ENCODE data around the gene ETFBKMT.

DNA sequence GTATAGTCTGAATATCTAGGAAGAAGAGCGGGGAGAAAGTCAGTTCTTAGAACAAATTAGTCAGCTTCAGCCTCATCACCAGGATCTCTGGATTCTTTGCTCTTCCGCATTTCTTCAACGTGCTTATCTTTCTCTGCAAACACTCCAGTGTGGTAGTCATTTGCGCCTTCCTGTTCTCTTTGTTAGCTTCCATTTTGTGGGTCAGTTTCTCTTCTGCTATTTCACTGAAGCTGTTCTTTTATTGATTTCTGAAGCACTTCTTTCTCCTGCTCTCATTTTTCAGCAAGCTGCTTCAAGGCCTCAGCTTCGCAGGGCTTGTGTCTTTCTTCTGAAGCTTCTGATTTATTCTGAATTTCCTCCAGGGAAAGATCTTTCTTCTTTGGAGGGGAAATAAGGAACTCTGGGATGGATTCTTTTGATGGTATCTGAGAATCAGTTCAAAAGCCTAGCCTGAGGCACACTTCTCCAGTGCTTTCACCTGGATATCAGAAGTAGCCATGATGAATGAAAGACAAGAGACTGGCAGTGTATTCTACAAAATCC is 55.9 kb downstream of the ETFBKMT start:
- TF ChIP-seq, protein P1, sequence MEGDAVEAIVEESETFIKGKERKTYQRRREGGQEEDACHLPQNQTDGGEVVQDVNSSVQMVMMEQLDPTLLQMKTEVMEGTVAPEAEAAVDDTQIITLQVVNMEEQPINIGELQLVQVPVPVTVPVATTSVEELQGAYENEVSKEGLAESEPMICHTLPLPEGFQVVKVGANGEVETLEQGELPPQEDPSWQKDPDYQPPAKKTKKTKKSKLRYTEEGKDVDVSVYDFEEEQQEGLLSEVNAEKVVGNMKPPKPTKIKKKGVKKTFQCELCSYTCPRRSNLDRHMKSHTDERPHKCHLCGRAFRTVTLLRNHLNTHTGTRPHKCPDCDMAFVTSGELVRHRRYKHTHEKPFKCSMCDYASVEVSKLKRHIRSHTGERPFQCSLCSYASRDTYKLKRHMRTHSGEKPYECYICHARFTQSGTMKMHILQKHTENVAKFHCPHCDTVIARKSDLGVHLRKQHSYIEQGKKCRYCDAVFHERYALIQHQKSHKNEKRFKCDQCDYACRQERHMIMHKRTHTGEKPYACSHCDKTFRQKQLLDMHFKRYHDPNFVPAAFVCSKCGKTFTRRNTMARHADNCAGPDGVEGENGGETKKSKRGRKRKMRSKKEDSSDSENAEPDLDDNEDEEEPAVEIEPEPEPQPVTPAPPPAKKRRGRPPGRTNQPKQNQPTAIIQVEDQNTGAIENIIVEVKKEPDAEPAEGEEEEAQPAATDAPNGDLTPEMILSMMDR (conservative IDR thresholded peaks at IDR 0.05; ENCODE audit: low read depth, low read length), result no peak
- TF ChIP-seq RAD21 (IDR thresholded peaks at IDR 0.05; ENCODE audit: low read length) (no peak), MAFK (IDR thresholded peaks at IDR 0.05; ENCODE audit: low read depth, low read length) (no peak), POLR2A (IDR thresholded peaks at IDR 0.05; ENCODE audit: low read depth, low read length) (no peak), BHLHE40 (IDR thresholded peaks at IDR 0.05; ENCODE audit: low read depth, low read length) (no peak), NFE2L2 (IDR thresholded peaks at IDR 0.05; ENCODE audit: low read depth, low read length) (no peak), SMC3 (IDR thresholded peaks at IDR 0.05; ENCODE audit: low read depth, low read length) (no peak), RCOR1 (IDR thresholded peaks at IDR 0.05; ENCODE audit: insufficient replicate concordance, low read length) (no peak), CEBPB (IDR thresholded peaks at IDR 0.05; ENCODE audit: low read depth, low read length) (no peak), MAZ (IDR thresholded peaks at IDR 0.05; ENCODE audit: borderline replicate concordance, low read depth, low read length) (no peak), RFX5 (IDR thresholded peaks at IDR 0.05; ENCODE audit: low read depth, low read length) (no peak), CHD1 (IDR thresholded peaks at IDR 0.05; ENCODE audit: low read depth, low read length) (no peak), MXI1 (IDR thresholded peaks at IDR 0.05; ENCODE audit: borderline replicate concordance, low read depth, low read length) (no peak)
- TF ChIP-seq, protein P2, sequence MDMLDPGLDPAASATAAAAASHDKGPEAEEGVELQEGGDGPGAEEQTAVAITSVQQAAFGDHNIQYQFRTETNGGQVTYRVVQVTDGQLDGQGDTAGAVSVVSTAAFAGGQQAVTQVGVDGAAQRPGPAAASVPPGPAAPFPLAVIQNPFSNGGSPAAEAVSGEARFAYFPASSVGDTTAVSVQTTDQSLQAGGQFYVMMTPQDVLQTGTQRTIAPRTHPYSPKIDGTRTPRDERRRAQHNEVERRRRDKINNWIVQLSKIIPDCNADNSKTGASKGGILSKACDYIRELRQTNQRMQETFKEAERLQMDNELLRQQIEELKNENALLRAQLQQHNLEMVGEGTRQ (IDR thresholded peaks at IDR 0.05; ENCODE audit: low read depth, low read length), result no peak
